Sigmoid colon (tissue), 7 donors: ENCODE data around the gene AFAP1. TPM values are rescaled to one million over a fixed set of nuclear protein-coding genes. Genes with fewer than 3 reads are reported as not detected.
A peak's percentile ranks its signal among the peaks of the same experiment; 100 is the strongest.

Experiments
- DNase-seq: peaks from one replicate; pipeline ENCODE4 v3.0.0-alpha.2; 2019
- H3K27ac ChIP-seq, 4 donors: fragments of 200-600 bp; sonication (generic); one replicate each; pipeline ENCODE4 v1.5.1; 2016 to 2019; ENCODE audit warnings: mild to moderate bottlenecking in 1 of 4
- H3K27me3 ChIP-seq, 3 donors: fragments of 200-600 bp; sonication (generic); one replicate each; pipeline ENCODE4 v1.5.1; 2019; ENCODE audit warnings: mild to moderate bottlenecking in 1 of 3
- H3K36me3 ChIP-seq, 4 donors: fragments of 200-600 bp; sonication (generic); one replicate each; pipeline ENCODE4 v1.5.1; 2016 to 2019
- H3K4me1 ChIP-seq, 4 donors: fragments of 200-600 bp; sonication (generic); one replicate each; pipeline ENCODE4 v1.5.1; 2017 to 2019
- H3K4me3 ChIP-seq, 4 donors: fragments of 200-600 bp; sonication (generic); one replicate each; pipeline ENCODE4 v1.5.1; 2017 to 2019; ENCODE audit warnings: mild to moderate bottlenecking in 2 of 4, moderate library complexity in 1 of 4
- H3K9me3 ChIP-seq, 4 donors: fragments of 200-600 bp in 3 of 4; sonication (generic) in 3 of 4; one replicate each; pipeline versions ENCODE4 v1.5.1 to v1.6.1; 2013 to 2019
- CTCF ChIP-seq, 4 experiments: fragments of 450-650 bp in 3 of 4; fragments of 200-600 bp in 1 of 4; IDR thresholded peaks; one replicate each; pipeline ENCODE4 v1.5.1; 2016 to 2019; ENCODE audit warnings: antibody characterized with exemption in 4 of 4, mild to moderate bottlenecking in 3 of 4, moderate library complexity in 2 of 4
- EP300 ChIP-seq, 4 donors: sonication (generic); formaldehyde crosslinking; IDR thresholded peaks; one replicate each; pipeline ENCODE4 v1.6.1; 2017; ENCODE audit warnings: antibody characterized with exemption in 4 of 4
- POLR2A ChIP-seq, 2 donors: fragments of 450-650 bp; IDR thresholded peaks; one replicate each; pipeline ENCODE4 v1.6.1; 2016; ENCODE audit warnings: antibody characterized with exemption in 2 of 2, mild to moderate bottlenecking in 2 of 2, moderate library complexity in 2 of 2
- POLR2AphosphoS5 ChIP-seq, 4 donors: sonication (generic); formaldehyde crosslinking; IDR thresholded peaks; one replicate each; pipeline ENCODE4 v1.6.1; 2017; ENCODE audit warnings: antibody characterized with exemption in 4 of 4
- WGBS, 2 donors: extraction: QIAGEN DNeasy Blood & Tissue Kit; methylation state at CpG; one replicate each; pipeline ENCODE4 v1.1.7; 2013; 5-methylcytosine and 5-hydroxymethylcytosine counted together
- intact Hi-C: fragments of 100-400 bp; cut with DNase I; formaldehyde crosslinking; loops from one replicate; pipeline ENCODE4 v1.15.1; 2023
- polyA plus RNA-seq, 3 donors: library from polyadenylated mRNA; stranded (reverse); fragments of 200-250 nt; gene quantifications; one replicate each; pipeline ENCODE4 v1.2.3, GENCODE V29; 2013
- total RNA-seq, 4 donors: library from RNA; depleted of rRNA; stranded (reverse); fragments of >200 nt; gene quantifications; one replicate each; pipeline ENCODE4 v1.1.0, GENCODE V29; 2016
- donor health status: healthy with polysubstance abuse.
- donor health status: Bipolar disorder and iron deficiency.
- donor health status: healthy.

The AFAP1 gene
- total and polyA plus RNA-seq, 7 donors = 7.6 to 51.3 (median 24.0) TPM

DNA sequence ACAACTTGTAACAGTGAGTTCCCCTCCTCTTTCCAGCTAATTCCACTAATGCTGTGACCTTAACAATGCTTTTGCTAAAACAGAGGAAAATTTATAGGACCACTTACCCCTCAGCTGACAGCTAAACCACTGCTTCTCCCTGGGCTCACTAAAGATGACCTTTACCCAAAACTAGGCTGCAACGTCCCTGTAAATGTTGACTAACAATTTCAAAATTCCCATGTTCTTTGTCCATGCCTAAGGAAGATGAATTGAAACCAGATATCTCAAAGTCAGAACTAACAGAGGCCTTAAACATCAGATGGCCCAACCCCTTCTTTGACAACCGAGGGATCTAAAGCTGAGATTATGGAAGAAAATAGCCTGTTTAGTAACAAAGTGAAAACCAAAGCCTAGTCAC, 32.5 kb downstream of the AFAP1 start:
- WGBS, 2 donors = 60 to 69% methylated on average over 2 of the region's 2 CpGs
- Histone ChIP-seq H3K27ac (peak overlapping the region; percentile 73 to 94 (median 82)), H3K4me1 (peaks cover 0 to 100% (median 93%) of the 10 kb centered on the region in 4 donors), H3K27me3 (no peaks in the 10 kb centered on the region), H3K9me3 (no peaks in the 10 kb centered on the region), H3K36me3 (no peaks in the 10 kb centered on the region), H3K4me3 (no peak overlapping the region)
- intact Hi-C loops = no loop called here
- no peak for DNase-seq
- no peak for TF ChIP-seq EP300 (IDR thresholded peaks at IDR 0.05)
- no peak for TF ChIP-seq CTCF (IDR thresholded peaks at IDR 0.05)
- TF ChIP-seq POLR2A (IDR thresholded peaks at IDR 0.05) = no peak
- no peak for TF ChIP-seq POLR2AphosphoS5 (IDR thresholded peaks at IDR 0.05)

DNA sequence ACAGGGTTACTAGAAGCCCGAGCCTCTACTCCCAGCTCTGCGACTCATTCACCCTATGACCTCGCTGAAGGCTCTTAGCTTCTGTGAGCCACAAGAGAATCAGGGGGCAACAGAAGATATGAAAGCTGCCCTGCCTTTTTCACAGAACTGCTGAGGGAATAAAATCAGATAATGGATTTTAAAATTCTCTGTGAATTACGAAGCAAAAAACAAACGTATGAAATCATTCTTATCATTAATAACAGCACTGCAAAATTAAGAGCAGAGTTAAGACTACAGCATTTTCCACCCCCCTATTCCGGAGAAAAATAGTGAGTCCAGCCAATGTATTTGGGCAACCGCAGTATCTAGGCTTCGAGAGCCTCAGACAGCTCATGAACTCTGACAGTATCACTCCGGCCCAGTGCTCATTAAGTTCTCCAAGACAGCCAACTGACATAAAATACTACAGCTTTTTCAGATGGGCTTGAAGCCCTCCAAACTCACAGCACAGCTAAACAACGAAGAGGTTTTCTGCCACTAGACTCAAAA, 33.4 kb downstream of the AFAP1 start:
- WGBS, 2 donors = 73 to 84% methylated on average over 10 of the region's 10 CpGs
- Histone ChIP-seq H3K36me3 (no peaks in the 10 kb centered on the region), H3K27me3 (no peaks in the 10 kb centered on the region), H3K27ac (peak overlapping the region; percentile 73 to 94 (median 82)), H3K4me3 (peak overlapping the region in 2 of 4 donors; percentile 0 to 11), H3K9me3 (no peaks in the 10 kb centered on the region), H3K4me1 (peaks cover 0 to 100% (median 93%) of the 10 kb centered on the region in 4 donors)
- intact Hi-C loops = no loop called here
- TF ChIP-seq POLR2A (IDR thresholded peaks at IDR 0.05) = no peak
- TF ChIP-seq CTCF (IDR thresholded peaks at IDR 0.05) = no peak
- TF ChIP-seq POLR2AphosphoS5 (IDR thresholded peaks at IDR 0.05) = no peak
- TF ChIP-seq EP300 (IDR thresholded peaks at IDR 0.05) = no peak
- no peak for DNase-seq

- H3K27ac ChIP-seq = peak overlapping the region; percentile 73 to 94 (median 82)
- TF ChIP-seq CTCF (IDR thresholded peaks at IDR 0.05) = no peak
- peak in 3 of 4 donors; percentile 24 to 38 (median 35) for TF ChIP-seq POLR2AphosphoS5 (IDR thresholded peaks at IDR 0.05)
- no peaks in the 10 kb centered on the region for H3K9me3 ChIP-seq
- peak; percentile 77 for DNase-seq
- H3K4me1 ChIP-seq = peaks cover 0 to 100% (median 94%) of the 10 kb centered on the region in 4 donors
- peak overlapping the region in 2 of 4 donors; percentile 0 to 11 for H3K4me3 ChIP-seq
- no peaks in the 10 kb centered on the region for H3K36me3 ChIP-seq
- intact Hi-C loops = no loop called here
- no peaks in the 10 kb centered on the region for H3K27me3 ChIP-seq
- WGBS, 2 donors = 71 to 82% methylated on average over 10 of the region's 10 CpGs
Observed at GRCh38 chr4:7904952-7905915, 34.4 kb downstream of the AFAP1 start.

- H3K27me3 ChIP-seq = no peaks in the 10 kb centered on the region
- WGBS, 2 donors = 67 to 86% methylated on average over 14 of the region's 14 CpGs
- no peaks in the 10 kb centered on the region for H3K9me3 ChIP-seq
- no peaks in the 10 kb centered on the region for H3K36me3 ChIP-seq
- intact Hi-C loops = no loop called here
- H3K4me3 ChIP-seq = no peak overlapping the region
- no peak for TF ChIP-seq POLR2AphosphoS5 (IDR thresholded peaks at IDR 0.05)
- TF ChIP-seq EP300 (IDR thresholded peaks at IDR 0.05) = no peak
- no peak for TF ChIP-seq POLR2A (IDR thresholded peaks at IDR 0.05)
- no peak for TF ChIP-seq CTCF (IDR thresholded peaks at IDR 0.05)
- peak overlapping the region; percentile 73 to 94 (median 82) for H3K27ac ChIP-seq
- peaks cover 0 to 100% (median 91%) of the 10 kb centered on the region in 4 donors for H3K4me1 ChIP-seq
- DNase-seq = no peak
Observed at GRCh38 chr4:7903791-7904516, 35.7 kb downstream of the AFAP1 start.
